DLD1 (cell line): ENCODE results near the gene CSF1.
"Not testable (repeated sequence)": the region's sequence is repeated elsewhere in the genome, so short reads cannot be mapped to it uniquely, and the experiment has no call there.

ENCODE experiments used
- in situ Hi-C: cut with HindIII; loops from 2 replicates; pipeline ENCODE4 v1.10.0; 2017; ENCODE audit warnings: low sequenced_read_pairs

CSF1 gene

DNA sequence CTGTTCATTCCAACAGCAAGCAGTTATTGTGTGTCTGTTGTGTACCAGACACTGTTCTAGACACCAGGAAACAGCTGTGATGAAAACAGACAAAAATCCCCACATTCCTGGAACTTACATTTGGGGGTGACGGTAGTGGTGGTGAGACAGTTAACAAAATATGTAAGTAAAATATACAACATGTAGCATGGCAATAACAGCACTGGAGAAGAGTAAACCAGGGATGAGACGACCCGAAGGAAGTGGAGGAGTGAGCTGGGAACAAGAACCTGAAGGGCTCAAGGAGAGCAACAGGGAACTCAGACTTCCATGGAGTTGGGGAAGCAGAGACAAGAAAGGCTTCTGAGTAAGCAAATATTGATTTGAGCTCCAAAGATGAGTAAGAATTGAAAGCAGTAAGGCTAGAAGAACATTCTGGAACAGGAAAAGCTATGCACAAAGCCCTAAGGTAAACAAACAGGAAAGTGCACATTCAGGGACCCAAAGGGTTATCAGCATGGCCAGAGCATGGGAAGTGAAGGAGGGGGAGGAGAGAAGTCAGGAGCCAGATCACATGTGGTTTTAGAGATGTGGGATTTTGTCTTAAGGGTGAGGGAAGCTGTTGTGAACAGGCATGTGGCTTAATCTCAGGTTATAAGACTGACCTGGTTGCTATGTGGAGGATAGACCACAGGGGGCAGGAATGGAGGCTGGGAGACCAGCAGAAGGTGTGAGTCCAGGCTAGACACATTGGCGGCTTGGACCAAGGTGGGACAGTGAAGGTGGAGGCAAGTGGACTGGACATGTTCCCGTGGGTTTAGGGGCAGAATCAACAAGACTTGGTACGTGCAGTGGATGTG lies 7.3 kb downstream of the CSF1 start:
- in situ Hi-C loops = no loop called here

DNA sequence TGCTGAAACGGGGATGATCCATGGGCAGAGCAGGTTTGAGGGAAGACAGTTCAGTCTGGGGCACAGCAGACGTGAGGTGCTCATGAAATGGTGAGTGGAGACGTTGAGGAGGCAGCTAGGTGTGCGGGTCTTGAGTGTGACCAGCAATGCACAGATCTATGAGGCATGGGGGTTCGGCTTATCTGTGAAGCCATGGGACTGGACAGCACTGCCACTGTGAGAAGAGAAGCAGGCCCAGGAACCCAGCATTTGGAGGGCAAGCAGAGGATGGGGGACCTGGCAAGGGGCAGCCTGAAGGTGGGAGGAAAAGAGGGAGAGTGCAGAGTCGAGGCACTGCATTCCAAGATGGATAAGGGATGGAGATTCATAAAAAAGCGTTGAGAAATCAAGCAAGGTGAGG lies 8.0 kb downstream of the CSF1 start:
- in situ Hi-C loops = no loop called here

GRCh38 chr1:109919303-109919702 lies 8.7 kb downstream of the CSF1 start:
- in situ Hi-C loops = no loop called here

DNA sequence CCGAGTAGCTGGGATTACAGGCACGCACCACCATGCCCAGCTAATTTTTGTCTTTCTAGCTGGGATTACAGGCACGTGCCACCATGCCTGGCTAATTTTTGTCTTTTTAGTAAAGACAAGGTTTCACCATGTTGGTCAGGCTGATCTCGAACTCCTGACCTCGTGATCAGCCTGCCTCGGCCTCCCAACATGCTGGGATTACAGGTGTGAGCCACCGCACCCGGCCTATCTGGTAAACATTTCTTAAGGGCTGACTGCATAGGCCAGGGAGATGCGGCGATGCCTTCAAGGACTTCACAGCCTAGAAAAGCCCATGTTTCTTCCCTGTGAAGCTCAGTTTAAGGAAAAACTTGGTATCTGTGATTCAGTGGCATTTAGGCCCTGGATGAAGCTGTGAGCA lies 9.7 kb downstream of the CSF1 start:
- in situ Hi-C loops = not testable (repeated sequence)

GRCh38 chr1:109922326-109922725 lies 11.7 kb downstream of the CSF1 start:
- in situ Hi-C loops = no loop called here

DNA sequence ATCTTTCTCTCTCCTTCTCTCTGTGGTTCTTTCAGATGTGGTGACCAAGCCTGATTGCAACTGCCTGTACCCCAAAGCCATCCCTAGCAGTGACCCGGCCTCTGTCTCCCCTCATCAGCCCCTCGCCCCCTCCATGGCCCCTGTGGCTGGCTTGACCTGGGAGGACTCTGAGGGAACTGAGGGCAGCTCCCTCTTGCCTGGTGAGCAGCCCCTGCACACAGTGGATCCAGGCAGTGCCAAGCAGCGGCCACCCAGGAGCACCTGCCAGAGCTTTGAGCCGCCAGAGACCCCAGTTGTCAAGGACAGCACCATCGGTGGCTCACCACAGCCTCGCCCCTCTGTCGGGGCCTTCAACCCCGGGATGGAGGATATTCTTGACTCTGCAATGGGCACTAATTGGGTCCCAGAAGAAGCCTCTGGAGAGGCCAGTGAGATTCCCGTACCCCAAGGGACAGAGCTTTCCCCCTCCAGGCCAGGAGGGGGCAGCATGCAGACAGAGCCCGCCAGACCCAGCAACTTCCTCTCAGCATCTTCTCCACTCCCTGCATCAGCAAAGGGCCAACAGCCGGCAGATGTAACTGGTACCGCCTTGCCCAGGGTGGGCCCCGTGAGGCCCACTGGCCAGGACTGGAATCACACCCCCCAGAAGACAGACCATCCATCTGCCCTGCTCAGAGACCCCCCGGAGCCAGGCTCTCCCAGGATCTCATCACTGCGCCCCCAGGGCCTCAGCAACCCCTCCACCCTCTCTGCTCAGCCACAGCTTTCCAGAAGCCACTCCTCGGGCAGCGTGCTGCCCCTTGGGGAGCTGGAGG lies 12.7 kb downstream of the CSF1 start:
- in situ Hi-C loops = no loop called here

GRCh38 chr1:109923946-109924275 lies 13.3 kb downstream of the CSF1 start:
- in situ Hi-C loops = no loop called here

GRCh38 chr1:109924316-109924715 lies 13.7 kb downstream of the CSF1 start:
- in situ Hi-C loops = no loop called here

GRCh38 chr1:109925159-109925990 lies 14.7 kb downstream of the CSF1 start:
- in situ Hi-C loops = no loop called here

DNA sequence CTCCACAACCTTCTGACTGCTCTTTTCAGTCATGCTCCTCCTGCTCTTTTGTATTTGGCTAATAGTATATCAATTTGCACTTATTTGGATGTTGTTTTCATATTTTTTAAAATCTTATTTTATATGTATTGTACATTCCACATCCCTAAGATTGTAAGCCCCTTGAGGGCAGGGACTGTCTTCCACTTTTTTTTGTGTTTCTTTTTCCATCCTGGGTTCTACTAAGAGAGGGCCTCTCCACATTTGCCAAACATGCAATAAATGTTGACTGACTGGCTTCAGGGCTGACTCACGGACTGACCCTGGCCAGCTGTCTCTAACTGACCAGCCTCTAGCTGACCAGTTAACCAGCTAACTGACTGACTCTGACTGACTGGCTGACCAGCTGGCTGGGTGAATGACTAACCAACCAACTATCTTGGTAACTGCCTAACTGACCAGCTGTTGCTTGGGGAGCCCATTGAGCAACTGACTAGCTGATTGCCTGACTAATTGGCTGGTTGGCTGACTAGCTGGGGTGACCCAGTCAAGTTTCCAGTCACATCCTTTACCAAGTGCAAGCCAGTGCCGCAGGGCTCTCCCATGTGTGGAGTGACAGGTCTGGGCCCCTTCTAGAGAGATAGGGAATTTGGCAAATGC lies 16.1 kb downstream of the CSF1 start:
- in situ Hi-C loops = no loop called here

DNA sequence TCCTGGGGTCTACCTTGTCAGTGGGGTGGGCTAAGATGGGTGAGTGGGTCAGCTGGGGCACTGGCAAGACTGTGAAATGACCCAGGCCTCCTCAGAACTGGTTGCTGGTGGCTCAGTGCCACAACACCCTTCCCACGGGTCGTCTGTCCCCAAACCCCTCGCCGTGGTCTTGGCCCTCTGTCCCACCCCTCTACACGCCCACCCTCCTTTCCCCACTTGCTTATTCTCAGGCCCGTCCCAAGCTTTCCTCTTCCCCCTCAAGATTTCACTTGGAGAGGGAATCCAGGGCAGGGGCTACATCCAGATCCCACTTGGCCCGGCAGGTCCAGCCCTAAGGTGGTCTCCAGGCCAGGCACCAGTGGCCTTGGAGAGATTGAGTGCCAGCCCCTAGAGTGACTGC lies 16.7 kb downstream of the CSF1 start:
- in situ Hi-C loops = no loop called here

DNA sequence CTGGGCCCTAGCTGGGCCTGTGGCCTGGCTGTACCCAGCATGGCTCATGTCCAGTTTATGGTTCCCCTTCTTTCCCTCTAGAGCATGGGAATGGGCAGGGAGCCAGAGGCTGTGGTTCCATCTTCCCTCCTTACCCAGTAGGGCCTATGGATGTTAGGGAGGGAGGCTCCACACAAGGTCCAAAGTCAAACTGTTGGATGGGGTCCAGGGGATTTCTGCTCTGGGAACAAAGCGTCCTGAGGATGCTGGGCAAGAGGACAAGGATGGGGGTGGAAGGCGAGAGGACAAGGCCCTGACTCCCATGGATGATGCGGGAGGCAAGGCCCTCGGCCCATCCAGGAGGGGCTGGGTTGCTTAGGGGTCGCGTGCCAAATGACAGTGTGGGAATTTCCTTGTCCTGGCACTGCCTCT lies 17.3 kb downstream of the CSF1 start:
- in situ Hi-C loops = no loop called here

DNA sequence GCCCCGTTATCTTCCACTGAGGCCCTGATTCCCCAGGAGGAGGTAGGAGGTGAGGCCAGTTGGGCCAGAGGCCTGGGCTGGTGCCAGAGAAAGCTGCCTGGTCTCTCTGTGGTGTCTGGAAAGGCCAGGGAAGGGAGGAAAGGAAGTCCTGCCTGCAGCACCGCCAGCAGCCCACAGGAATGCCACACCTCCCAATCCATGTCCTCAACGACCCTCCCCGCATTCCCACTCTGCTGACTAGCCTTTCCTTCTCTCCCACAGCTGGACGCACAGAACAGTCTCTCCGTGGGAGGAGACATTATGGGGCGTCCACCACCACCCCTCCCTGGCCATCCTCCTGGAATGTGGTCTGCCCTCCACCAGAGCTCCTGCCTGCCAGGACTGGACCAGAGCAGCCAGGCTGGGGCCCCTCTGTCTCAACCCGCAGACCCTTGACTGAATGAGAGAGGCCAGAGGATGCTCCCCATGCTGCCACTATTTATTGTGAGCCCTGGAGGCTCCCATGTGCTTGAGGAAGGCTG lies 18.0 kb downstream of the CSF1 start:
- in situ Hi-C loops = no loop called here

- in situ Hi-C loops = no loop called here
These were observed 18.5 kb downstream of the CSF1 start for GRCh38 chr1:109929170-109929569.

DNA sequence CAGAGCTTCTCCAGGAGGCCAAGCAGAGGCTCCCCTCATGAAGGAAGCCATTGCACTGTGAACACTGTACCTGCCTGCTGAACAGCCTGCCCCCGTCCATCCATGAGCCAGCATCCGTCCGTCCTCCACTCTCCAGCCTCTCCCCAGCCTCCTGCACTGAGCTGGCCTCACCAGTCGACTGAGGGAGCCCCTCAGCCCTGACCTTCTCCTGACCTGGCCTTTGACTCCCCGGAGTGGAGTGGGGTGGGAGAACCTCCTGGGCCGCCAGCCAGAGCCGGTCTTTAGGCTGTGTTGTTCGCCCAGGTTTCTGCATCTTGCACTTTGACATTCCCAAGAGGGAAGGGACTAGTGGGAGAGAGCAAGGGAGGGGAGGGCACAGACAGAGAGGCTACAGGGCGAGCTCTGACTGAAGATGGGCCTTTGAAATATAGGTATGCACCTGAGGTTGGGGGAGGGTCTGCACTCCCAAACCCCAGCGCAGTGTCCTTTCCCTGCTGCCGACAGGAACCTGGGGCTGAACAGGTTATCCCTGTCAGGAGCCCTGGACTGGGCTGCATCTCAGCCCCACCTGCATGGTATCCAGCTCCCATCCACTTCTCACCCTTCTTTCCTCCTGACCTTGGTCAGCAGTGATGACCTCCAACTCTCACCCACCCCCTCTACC lies 19.1 kb downstream of the CSF1 start:
- in situ Hi-C loops = no loop called here

DNA sequence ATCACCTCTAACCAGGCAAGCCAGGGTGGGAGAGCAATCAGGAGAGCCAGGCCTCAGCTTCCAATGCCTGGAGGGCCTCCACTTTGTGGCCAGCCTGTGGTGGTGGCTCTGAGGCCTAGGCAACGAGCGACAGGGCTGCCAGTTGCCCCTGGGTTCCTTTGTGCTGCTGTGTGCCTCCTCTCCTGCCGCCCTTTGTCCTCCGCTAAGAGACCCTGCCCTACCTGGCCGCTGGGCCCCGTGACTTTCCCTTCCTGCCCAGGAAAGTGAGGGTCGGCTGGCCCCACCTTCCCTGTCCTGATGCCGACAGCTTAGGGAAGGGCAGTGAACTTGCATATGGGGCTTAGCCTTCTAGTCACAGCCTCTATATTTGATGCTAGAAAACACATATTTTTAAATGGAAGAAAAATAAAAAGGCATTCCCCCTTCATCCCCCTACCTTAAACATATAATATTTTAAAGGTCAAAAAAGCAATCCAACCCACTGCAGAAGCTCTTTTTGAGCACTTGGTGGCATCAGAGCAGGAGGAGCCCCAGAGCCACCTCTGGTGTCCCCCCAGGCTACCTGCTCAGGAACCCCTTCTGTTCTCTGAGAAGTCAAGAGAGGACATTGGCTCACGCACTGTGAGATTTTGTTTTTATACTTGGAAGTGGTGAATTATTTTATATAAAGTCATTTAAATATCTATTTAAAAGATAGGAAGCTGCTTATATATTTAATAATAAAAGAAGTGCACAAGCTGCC lies 19.8 kb downstream of the CSF1 start:
- in situ Hi-C loops = no loop called here

GRCh38 chr1:109931189-109931731 lies 20.6 kb downstream of the CSF1 start:
- in situ Hi-C loops = no loop called here

DNA sequence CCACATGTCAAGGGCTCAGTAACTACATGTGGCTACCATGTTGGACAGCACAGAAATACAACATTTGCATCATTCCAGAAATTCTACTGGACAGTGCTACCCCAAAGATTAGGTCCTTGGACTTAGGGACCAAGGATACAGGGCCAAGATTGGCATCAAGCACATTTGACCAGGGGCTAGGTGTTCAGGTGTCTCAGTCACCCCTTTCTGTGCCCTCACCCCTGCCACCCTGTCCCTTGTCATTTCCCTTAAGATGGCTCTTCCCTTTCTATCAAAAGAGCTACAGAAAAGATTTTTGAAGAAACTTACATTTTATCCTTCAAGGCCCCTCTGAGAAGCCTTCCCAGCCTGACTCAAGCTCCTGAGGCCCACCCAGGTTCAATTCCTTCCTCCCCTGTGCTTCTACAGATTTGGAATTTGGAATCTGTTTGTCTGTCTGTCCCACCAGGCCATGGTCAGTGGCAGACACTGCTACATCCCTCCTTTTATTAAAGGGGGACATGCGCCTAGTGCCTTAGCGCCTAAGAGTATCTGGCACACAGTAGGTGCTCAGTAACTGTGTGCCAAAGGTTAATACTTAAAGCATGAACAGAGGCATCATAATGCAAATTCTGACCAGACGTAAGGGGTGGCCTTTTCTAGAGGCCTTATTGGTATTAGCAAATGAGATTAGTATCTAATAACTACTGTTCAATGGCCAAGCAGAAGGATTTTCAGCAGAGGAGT lies 21.4 kb downstream of the CSF1 start:
- in situ Hi-C loops = no loop called here

GRCh38 chr1:109932679-109933078 lies 22.0 kb downstream of the CSF1 start:
- in situ Hi-C loops = no loop called here
